Epidermal melanocyte (primary cell): ENCODE measurements around the gene AGRP.
"Not testable (repeated sequence)": the region's sequence is repeated elsewhere in the genome, so short reads cannot be mapped to it uniquely, and the experiment has no call there.

Experiments
- DNase-seq: peaks from one replicate; pipeline ENCODE4 v3.0.0; 2011; ENCODE audit warnings: low spot score; ENCODE audit not compliant: insufficient read length

AGRP gene

GRCh38 chr16:67504031-67505021, 21.0 kb upstream of the AGRP start:
- DNase-seq = peak; percentile 19

GRCh38 chr16:67499106-67499505, 15.8 kb upstream of the AGRP start:
- peak; percentile 35 for DNase-seq

- no peak for DNase-seq
These were observed 7.2 kb upstream of the AGRP start for GRCh38 chr16:67490335-67491096.

- no peak for DNase-seq
These were observed 6.2 kb upstream of the AGRP start for GRCh38 chr16:67489401-67490083.

GRCh38 chr16:67487561-67487960, 4.2 kb upstream of the AGRP start:
- DNase-seq = not testable (repeated sequence)

GRCh38 chr16:67486805-67487204, 3.5 kb upstream of the AGRP start:
- DNase-seq = no peak

- no peak for DNase-seq
These were observed 581 bp upstream of the AGRP start for GRCh38 chr16:67483731-67484525.

GRCh38 chr16:67482233-67482924, 968 bp downstream of the AGRP start:
- DNase-seq = no peak

- DNase-seq = no peak
These were observed 1.6 kb downstream of the AGRP start for GRCh38 chr16:67481561-67482232.

- peak; percentile 89 for DNase-seq
These were observed 2.4 kb downstream of the AGRP start, which contains the start of gene ATP6V0D1 for GRCh38 chr16:67480833-67481560. Gene ATP6V0D1, minus strand, starts transcription at chr16:67481157. Its CDS starts 71 bp downstream, at chr16:67481086.

- no peak for DNase-seq
These were observed 5.3 kb downstream of the AGRP start for GRCh38 chr16:67477960-67478554.

GRCh38 chr16:67474551-67475455, 8.5 kb downstream of the AGRP start:
- no peak for DNase-seq

GRCh38 chr16:67471758-67472384, 11.5 kb downstream of the AGRP start:
- DNase-seq = no peak

- DNase-seq = no peak
These were observed 13.0 kb downstream of the AGRP start for GRCh38 chr16:67470359-67470758.

GRCh38 chr16:67468731-67469130, 14.6 kb downstream of the AGRP start:
- DNase-seq = no peak

- no peak for DNase-seq
These were observed 16.8 kb downstream of the AGRP start for GRCh38 chr16:67466581-67466980.

GRCh38 chr16:67464565-67464964, 18.8 kb downstream of the AGRP start:
- no peak for DNase-seq
